Measurements from ENCODE around the gene EHD4.

EHD4 gene

GRCh38 chr15:41994772-41995475, 22.6 kb upstream of the EHD4 start:
- no peak for DNase-seq

DNA sequence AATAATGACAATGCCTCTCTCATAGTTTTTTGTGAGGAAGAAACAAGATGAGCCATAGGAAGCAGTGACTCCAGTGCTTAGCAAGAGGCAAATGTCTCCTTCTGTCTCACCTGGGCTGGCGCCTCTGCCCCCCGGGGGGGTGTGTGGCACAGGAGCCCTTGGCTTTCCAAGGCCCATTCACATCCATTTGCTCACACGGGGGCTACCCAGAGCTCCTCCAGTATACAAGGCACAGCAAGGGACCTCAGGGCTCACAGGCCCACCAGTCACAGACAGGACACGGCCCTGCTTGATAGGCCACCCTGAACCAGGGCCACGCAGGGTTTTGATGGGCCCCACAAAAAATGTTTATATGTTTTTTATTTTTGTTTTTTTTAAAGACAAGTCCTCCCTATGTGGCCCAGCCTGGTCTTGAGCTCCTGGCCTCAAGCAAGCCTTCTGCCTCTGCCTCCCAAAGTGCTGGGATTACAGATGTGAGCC, 21.9 kb upstream of the EHD4 start:
- no peak for DNase-seq

- no peak for DNase-seq
Measured at GRCh38 chr15:41993472-41994170, 21.3 kb upstream of the EHD4 start.

GRCh38 chr15:41992803-41993190, 20.4 kb upstream of the EHD4 start:
- DNase-seq = no peak

GRCh38 chr15:41992151-41992802, 19.9 kb upstream of the EHD4 start:
- DNase-seq = no peak

GRCh38 chr15:41990691-41991090, 18.3 kb upstream of the EHD4 start:
- DNase-seq = no peak

DNA sequence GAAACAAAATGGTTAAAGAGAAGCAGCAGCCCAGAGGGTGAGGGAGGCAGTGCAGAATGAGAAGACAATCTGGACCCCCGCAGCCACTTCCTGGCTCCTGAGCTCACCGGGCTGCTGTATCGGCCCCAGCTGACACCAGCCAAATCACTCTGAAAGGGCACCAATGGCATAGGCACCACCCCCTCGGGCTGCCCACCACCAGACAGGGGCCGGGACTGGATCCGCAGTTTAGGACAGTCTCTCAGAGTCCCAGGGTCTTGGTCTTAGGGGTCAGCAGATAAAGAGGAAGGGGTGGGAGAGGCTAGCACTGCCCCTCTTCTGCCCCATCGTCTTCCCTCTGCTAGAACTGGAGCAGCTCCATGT, 17.9 kb upstream of the EHD4 start:
- DNase-seq = no peak

DNA sequence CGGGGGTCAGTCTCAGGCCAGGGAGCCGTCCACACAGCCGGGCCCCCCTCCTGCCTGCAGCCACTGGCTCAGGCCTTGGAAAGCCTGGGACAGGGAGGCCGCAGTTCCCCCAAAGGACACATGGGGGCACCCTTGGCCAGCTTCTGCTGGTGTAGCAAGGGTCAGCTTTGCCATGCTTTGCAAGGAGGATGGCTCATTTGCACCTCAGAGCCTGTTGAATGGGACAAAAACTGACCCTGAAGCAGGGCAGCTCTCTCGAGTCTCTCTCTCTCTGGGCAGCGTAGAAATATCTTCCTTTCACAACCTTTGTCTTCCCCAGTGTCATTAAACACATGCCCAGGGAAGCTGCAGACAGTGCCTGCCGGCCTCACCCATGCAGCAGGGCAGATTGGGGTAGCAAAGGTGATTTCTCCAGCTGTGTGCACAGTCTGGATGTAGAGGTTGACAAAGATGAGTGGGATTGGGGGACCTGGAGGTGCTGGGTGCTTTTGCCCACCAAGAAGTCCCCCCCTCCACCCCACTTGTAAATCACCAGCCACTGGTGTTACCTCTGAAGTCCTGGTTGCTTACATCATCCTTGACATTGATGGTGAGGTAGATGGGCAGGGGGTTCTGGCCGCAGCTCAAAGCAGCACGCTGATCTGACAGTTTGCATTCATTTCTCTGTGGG, 17.4 kb upstream of the EHD4 start:
- DNase-seq = peak; percentile 87

- DNase-seq = no peak
Measured at GRCh38 chr15:41988896-41989572, 16.7 kb upstream of the EHD4 start.

DNA sequence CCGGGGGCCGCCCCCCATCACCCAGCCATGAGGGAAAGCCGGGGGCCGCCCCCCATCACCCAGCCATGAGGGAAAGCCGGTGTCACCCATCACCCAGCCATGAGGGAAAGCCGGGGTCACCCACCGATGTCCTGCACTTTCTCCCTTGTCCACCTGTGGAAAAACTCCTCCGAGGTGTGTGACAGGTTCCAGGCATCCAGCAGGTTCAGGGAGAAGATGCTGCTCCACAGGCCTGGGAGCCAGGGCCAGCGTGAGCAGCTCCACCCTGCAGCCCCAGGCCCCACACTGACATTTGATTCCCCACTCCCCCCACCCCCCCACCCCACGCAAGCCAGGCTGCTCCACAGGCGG, 15.5 kb upstream of the EHD4 start:
- no peak for DNase-seq

- no peak for DNase-seq
Measured at GRCh38 chr15:41987246-41987924, 15.0 kb upstream of the EHD4 start.

DNA sequence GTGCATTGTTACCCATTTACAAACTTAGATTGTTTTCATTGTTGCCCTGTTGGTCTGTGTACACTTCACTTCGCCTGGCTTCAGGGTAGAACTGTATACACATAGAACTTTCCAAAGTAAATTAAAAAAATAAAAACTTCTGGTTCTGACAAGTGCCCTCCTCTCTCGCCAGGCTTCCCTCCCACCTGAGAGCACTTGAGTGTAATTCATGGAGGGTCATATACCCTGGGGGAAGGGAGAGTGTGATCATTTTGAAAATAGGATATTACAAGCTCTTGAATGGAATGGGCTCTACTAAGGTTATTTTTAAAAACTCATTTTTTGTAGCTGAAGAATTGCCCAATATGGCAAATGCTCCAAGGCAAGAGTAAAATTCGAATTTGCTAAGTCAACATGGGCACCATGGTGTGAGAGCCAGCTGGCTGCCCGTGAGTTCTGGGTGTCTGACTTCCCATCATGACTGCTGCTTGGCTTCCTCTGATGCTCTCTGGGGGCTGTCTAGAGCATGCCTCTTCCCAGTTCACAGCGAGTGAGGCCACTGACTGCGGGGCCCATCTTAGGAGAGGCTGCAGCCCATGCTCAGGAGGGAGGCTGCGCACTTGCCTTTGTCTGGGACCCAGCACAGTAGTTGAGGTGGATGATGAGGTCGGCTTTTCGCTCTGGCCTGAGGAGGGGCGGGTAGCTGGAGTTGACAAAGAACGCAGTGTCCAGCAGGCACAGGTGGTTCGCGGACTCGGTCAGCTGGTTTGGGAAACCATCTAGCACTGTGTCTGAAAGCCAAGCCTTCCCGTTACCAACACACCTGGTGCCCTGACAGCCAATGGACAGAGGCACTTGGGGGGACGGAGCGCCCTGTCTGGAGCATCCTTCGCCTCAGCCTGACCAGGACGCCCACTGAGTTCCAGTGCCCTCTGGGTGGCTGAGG, 13.1 kb upstream of the EHD4 start:
- DNase-seq = no peak

DNA sequence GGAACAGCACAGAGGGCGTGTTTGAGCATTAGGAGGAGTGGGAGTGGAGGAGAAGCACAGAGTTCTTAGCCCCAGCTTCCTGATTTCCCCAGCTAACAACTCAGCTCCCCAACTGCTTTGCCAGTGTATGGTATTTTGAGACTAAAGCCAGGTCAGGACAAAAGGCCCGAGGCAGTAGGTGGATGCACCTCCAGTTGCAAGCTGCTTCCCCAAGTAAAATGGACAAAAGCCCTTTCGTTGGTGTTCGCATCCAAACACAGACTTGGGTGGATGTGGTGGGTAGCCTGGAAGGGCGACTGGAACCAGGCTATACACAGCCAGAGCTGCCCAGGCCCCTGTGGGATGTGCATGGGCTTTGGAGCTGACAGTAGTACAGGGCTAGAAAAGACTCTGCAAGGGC, 12.3 kb upstream of the EHD4 start:
- DNase-seq = no peak

GRCh38 chr15:41983621-41984571, 11.5 kb upstream of the EHD4 start:
- DNase-seq = no peak

DNA sequence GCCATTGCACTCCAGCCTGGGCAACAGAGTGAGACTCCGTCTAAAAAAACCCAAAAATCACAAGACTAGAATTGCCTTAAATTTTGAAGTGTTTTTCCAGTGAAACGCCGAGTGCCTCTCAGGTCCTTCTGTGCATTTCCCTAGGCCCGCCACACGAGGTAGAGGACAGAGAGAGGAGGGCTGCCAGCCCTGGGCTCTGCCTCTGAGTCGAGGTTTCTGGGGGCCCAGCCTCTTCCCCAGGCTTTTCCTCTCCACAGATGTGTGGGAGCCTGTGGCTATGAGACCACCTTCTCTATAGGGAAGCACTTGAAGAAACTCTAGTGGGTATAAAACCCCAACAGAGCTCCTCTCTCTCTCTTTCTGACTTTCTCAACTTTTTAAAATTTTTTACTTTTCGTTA, 10.9 kb upstream of the EHD4 start:
- DNase-seq = no peak

GRCh38 chr15:41982133-41982930, 10.0 kb upstream of the EHD4 start:
- DNase-seq = no peak

GRCh38 chr15:41981371-41982132, 9.2 kb upstream of the EHD4 start:
- DNase-seq = no peak

DNA sequence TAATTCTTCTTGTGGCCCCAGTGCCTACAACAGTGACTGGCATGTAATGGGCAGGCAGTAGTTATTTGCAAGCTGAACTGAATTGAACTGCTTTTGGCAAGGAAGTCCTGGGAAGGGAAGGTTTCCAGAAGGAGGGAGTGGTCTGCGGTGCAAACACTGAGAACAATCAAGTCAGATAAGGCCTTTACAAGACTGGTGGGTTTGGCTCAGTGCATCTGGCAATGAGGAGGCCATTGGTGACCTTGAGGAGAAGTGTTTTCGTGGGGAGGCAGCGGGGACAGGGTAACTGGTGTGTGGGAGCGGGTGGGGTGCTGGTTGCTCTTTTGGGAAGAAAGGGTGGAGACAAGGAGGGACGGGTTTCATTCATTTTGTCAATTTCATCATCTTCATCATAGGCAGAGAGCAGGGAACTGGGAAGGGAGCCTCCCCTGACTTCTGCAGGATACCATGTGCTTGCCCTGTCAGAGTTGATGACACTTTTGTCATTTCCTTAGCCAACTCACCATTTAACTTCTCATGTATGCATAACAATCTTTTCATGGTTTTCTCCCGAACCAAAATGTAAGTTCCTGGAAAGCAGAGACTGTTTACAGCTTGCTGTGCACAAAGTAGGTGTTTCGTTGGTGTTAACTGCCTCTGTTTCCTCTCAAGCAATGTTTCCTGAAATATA, 8.4 kb upstream of the EHD4 start:
- no peak for DNase-seq
